ENCODE results near the gene NDRG4. TPM values are rescaled to one million over a fixed set of nuclear protein-coding genes. Genes with fewer than 3 reads are reported as not detected.

Gene NDRG4
- total and polyA plus RNA-seq, 9 donors, result 1.6 to 10.5 (median 3.7) TPM

GRCh38 chr16:58494981-58495520, 4.9 kb upstream of the NDRG4 start:
- no peak overlapping the region for H3K27ac ChIP-seq
- peaks cover 2% of the 10 kb centered on the region for H3K4me1 ChIP-seq (ENCODE audit: insufficient read depth)
- H3K36me3 ChIP-seq, result no peaks in the 10 kb centered on the region
- TF ChIP-seq POLR2A (IDR thresholded peaks at IDR 0.05) (no peak), CTCF (IDR thresholded peaks at IDR 0.05) (no peak), EP300 (IDR thresholded peaks at IDR 0.05) (no peak)
- intact Hi-C loops (cut with DNase I), result loop anchor here in 2 of 4 donors (10.0 kb wide), 2 partner anchors 160 to 470 kb away; partner anchors contain the start of gene MMP15 (in 1 of the 2)
- H3K9me3 ChIP-seq, result no peaks in the 10 kb centered on the region
- H3K27me3 ChIP-seq, result no peaks in the 10 kb centered on the region
- WGBS, 3 donors, result 2 to 4% (median 2%) methylated on average over 8 of the region's 8 CpGs
- no peak overlapping the region for H3K4me3 ChIP-seq
- DNase-seq, result peak; percentile 42 to 80 (median 59)

GRCh38 chr16:58495521-58496331, 4.2 kb upstream of the NDRG4 start:
- Histone ChIP-seq H3K4me1 (ENCODE audit: insufficient read depth) (peaks cover 3% of the 10 kb centered on the region), H3K9me3 (no peaks in the 10 kb centered on the region), H3K4me3 (no peak overlapping the region), H3K36me3 (no peaks in the 10 kb centered on the region), H3K27ac (no peak overlapping the region), H3K27me3 (no peaks in the 10 kb centered on the region)
- intact Hi-C loops (cut with DNase I), result loop anchor here in 2 of 4 donors (10.0 kb wide), 2 partner anchors 161 to 471 kb away; partner anchors contain the start of gene MMP15 (in 1 of the 2)
- no peak for TF ChIP-seq POLR2A (IDR thresholded peaks at IDR 0.05)
- no peak for TF ChIP-seq CTCF (IDR thresholded peaks at IDR 0.05)
- no peak for TF ChIP-seq EP300 (IDR thresholded peaks at IDR 0.05)
- 58 to 62% (median 59%) methylated on average over 24 of the region's 24 CpGs for WGBS, 3 donors
- DNase-seq, result no peak

GRCh38 chr16:58497468-58497867, 2.5 kb upstream of the NDRG4 start:
- peak in 1 of 5 donors; percentile 10 for DNase-seq
- no peaks in the 10 kb centered on the region for H3K36me3 ChIP-seq
- H3K4me3 ChIP-seq, result no peak overlapping the region
- H3K4me1 ChIP-seq (ENCODE audit: insufficient read depth), result peaks cover 6% of the 10 kb centered on the region
- no peak overlapping the region for H3K27ac ChIP-seq
- WGBS, 3 donors, result 62 to 78% (median 66%) methylated on average over 2 of the region's 2 CpGs
- TF ChIP-seq POLR2A (IDR thresholded peaks at IDR 0.05) (no peak), CTCF (IDR thresholded peaks at IDR 0.05) (no peak), EP300 (IDR thresholded peaks at IDR 0.05) (no peak)
- no peaks in the 10 kb centered on the region for H3K9me3 ChIP-seq
- intact Hi-C loops (cut with DNase I), result loop anchor here in 2 of 4 donors (10.0 kb wide), 2 partner anchors 163 to 473 kb away; partner anchors contain the start of gene MMP15 (in 1 of the 2)
- H3K27me3 ChIP-seq, result no peaks in the 10 kb centered on the region

- no peaks in the 10 kb centered on the region for H3K36me3 ChIP-seq
- 32 to 48% (median 32%) methylated on average over 5 of the region's 5 CpGs for WGBS, 3 donors
- no peaks in the 10 kb centered on the region for H3K27me3 ChIP-seq
- H3K9me3 ChIP-seq, result no peaks in the 10 kb centered on the region
- no peak overlapping the region for H3K27ac ChIP-seq
- intact Hi-C loops (cut with DNase I), result loop anchor here in 2 of 4 donors (10.0 kb wide), 2 partner anchors 163 to 473 kb away; partner anchors contain the start of gene MMP15 (in 1 of the 2)
- H3K4me3 ChIP-seq, result no peak overlapping the region
- peak in 1 of 5 donors; percentile 25 for DNase-seq
- TF ChIP-seq EP300 (IDR thresholded peaks at IDR 0.05) (no peak), CTCF (IDR thresholded peaks at IDR 0.05) (no peak), POLR2A (IDR thresholded peaks at IDR 0.05) (no peak)
- H3K4me1 ChIP-seq (ENCODE audit: insufficient read depth), result peaks cover 6% of the 10 kb centered on the region
Observed at GRCh38 chr16:58497935-58498334, 2.0 kb upstream of the NDRG4 start.

Data from ovary (tissue), 9 donors.